Raji (cell line): ENCODE results near the gene CCR9.

Experiments used
- POLR2A ChIP-seq: IDR thresholded peaks from 2 replicates; pipeline ENCODE4 v1.6.1; 2011; ENCODE audit warnings: low read depth, low read length, control low read depth; ENCODE audit not compliant: insufficient read depth

The CCR9 gene

DNA sequence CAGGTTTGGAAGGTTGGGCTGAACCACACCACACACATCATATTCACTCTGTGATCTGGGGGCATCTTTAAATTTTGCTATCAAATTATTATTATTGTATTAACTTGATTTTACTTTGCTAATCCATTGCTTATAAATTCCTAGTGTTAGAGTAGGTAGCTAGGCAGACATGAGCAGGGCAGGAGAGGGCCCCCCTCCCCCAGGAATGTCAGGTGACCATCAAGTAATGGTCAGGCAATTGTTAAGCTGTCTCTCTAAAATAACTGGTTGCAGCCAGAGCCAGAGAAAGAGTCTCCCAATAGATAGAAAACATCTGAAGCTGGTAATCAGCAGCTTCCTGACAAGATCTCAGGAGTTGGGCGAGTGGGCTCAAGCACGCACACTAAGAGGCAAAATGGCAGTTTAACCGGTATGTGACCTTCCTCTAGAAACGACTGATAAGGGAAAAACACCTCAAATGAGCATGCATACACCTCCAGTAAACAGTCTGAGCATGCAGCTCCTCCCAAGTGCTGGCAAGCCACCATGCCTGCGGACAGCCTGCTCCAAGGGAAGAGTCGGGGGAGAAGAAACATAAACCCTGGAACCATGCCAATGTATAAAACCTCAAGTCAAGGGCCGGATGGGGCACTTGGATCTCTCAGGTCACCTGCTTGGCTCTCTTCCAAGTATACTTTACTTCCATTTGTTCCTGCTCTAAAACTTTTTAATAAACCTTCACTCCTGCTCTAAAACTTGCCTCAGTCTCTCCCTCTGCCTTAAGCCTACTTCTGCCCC is 53.8 kb downstream of the CCR9 start:
- no peak for TF ChIP-seq POLR2A

GRCh38 chr3:45940781-45941365 is 54.5 kb downstream of the CCR9 start:
- TF ChIP-seq POLR2A: no peak

DNA sequence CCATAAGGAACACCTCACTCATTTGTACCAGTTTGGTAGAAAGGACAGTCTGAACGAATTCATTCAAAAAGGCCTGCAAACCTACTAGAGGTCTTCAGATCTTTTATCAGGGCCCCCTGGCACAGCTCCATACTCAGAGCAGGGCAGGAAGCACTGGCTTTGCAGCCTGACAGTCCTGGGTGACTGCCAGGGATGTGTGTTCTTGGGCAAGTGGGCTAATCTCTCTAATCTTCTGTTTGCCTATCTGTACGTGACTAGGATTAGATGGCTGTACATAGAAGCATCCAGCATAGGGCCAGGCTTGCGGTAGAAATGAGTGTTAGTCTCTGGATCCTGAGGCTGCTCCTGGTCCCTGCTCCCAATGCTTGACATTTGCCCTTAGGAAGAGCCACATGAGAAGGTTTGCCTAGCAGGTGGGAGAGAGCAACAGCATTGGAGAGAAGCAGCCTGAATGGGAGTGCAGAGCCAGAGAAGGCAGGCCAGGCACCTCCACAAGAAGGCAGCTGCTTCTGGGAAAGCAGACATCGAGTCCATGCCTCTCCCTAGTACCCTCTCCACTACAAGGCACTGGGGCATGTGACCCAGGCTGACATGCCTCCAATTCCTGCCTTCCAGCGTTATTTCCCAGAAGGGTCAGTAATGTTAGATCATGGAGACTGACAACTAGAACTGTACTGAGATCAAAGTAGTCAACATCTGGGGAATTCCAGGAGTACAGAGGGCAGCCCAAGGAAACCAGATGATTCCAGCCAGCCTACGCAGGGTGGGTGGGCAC is 55.9 kb downstream of the CCR9 start:
- no peak for TF ChIP-seq POLR2A

DNA sequence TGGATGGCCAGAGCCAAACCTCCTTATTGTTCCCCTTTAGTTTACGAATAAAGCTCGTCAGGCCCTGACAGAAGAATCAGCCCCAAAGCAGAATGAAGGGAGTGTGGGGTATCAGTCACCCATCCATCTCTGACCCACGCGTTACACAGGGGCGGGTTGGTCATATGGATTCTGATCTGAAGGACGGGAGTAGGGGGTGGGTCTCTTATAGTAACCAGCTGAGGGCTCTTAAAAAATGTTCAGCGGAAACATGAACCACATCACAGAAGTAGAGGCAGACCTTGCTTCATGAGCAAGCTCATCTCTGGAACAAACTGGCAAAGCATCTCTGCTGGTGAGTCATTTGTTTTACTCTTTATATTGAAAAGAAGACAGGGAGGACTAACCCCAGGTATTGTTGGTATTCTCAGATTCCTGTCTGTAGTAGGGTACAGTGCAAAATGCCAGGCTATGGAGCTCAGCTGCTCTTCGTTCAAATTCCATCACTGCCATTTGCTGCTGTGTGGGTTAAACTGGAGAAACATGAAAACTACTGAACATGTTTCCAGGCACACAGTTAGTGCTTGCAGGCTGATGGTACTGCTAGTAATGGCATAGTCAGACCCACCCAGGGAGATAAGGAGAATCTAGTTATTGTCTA is 57.0 kb downstream of the CCR9 start, which contains the start of gene CXCR6:
TSS of gene CXCR6 (plus strand) at position 258 of the 640 bp plus-strand sequence. CDS start 3,018 bp downstream, outside the sequence.
- no peak for TF ChIP-seq POLR2A

- TF ChIP-seq POLR2A: no peak
Observed at GRCh38 chr3:45944830-45945620, 58.7 kb downstream of the CCR9 start.

GRCh38 chr3:45946307-45946706 is 60.0 kb downstream of the CCR9 start:
- TF ChIP-seq POLR2A: no peak

DNA sequence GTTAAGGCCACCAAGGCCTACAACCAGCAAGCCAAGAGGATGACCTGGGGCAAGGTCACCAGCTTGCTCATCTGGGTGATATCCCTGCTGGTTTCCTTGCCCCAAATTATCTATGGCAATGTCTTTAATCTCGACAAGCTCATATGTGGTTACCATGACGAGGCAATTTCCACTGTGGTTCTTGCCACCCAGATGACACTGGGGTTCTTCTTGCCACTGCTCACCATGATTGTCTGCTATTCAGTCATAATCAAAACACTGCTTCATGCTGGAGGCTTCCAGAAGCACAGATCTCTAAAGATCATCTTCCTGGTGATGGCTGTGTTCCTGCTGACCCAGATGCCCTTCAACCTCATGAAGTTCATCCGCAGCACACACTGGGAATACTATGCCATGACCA is 60.5 kb downstream of the CCR9 start:
- TF ChIP-seq POLR2A: no peak

DNA sequence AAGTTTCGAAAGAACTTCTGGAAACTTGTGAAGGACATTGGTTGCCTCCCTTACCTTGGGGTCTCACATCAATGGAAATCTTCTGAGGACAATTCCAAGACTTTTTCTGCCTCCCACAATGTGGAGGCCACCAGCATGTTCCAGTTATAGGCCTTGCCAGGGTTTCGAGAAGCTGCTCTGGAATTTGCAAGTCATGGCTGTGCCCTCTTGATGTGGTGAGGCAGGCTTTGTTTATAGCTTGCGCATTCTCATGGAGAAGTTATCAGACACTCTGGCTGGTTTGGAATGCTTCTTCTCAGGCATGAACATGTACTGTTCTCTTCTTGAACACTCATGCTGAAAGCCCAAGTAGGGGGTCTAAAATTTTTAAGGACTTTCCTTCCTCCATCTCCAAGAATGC is 61.0 kb downstream of the CCR9 start:
- no peak for TF ChIP-seq POLR2A

DNA sequence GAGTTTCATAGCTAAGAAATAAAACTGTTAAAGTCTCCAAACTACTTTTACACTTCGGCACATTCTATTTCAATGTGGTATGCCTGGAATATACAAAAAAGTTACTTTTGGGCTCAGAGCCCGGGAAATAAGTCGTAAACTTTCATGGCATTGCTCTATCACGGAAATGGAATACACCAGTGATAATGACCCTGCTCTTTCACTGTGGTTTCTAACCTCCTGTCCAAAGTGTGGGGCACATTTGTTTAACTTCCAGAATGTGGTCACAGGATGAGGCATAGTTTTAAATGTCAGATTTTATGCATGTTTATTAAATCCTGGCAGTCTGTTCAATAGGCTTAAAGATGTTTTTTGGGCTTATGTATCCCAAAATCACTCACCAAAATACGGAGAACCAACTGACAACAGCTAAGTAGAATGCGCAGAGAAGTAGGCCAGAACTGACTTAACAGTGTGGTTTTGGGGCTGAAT is 62.0 kb downstream of the CCR9 start:
- TF ChIP-seq POLR2A: no peak

- no peak for TF ChIP-seq POLR2A
Observed at GRCh38 chr3:45948881-45949280, 62.5 kb downstream of the CCR9 start.

DNA sequence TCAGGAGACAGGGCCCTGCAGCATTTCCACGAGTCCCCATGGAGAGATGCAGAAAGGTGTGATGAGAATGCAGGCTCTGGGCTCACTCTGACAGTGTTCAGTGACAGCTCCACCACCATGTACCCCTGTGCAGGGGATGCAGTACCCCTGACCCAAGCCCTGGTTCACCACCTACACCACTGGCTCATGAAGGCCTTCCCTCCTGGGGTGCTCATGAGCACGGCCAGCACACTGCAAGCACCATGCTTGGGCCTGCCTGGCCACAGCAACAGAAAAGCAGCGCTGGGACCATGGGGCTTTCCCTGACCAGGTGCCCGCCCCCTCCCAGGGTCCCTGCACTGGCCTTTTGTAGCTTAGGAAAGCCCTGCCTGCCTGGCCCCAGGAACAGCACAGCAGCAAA is 63.1 kb downstream of the CCR9 start:
- no peak for TF ChIP-seq POLR2A

- TF ChIP-seq POLR2A: no peak
Observed at GRCh38 chr3:45950131-45950530, 63.8 kb downstream of the CCR9 start.

GRCh38 chr3:45950686-45951600 is 64.6 kb downstream of the CCR9 start:
- TF ChIP-seq POLR2A: no peak
